ENCODE results near the gene TTI1.

TTI1 gene

GRCh38 chr20:38033330-38034107 lies at the start of gene TTI1, which contains the start of gene RPRD1B:
TTI1 (minus strand) TSS chr20:38033456; CDS start chr20:38013816, 19,640 bp downstream.
RPRD1B (plus strand) TSS chr20:38033746; CDS start chr20:38033948, 202 bp downstream.
- DNase-seq = peak; percentile 90

- DNase-seq = no peak
Measured at GRCh38 chr20:38082894-38083293, 49.6 kb upstream of the TTI1 start.

- DNase-seq = no peak
Measured at GRCh38 chr20:38081575-38081974, 48.3 kb upstream of the TTI1 start.

- DNase-seq = no peak
Measured at GRCh38 chr20:38079353-38079752, 46.1 kb upstream of the TTI1 start.

- no peak for DNase-seq
Measured at GRCh38 chr20:38078084-38078483, 44.8 kb upstream of the TTI1 start.

GRCh38 chr20:38076548-38076947 lies 43.3 kb upstream of the TTI1 start:
- no peak for DNase-seq

GRCh38 chr20:38075161-38075998 lies 42.1 kb upstream of the TTI1 start:
- no peak for DNase-seq

GRCh38 chr20:38073307-38074071 lies 40.2 kb upstream of the TTI1 start:
- DNase-seq = peak; percentile 94

- no peak for DNase-seq
Measured at GRCh38 chr20:38072898-38073297, 39.6 kb upstream of the TTI1 start.

- DNase-seq = no peak
Measured at GRCh38 chr20:38067717-38068365, 34.6 kb upstream of the TTI1 start.

GRCh38 chr20:38066969-38067716 lies 33.9 kb upstream of the TTI1 start:
- DNase-seq = no peak

GRCh38 chr20:38065764-38066375 lies 32.6 kb upstream of the TTI1 start:
- no peak for DNase-seq

- no peak for DNase-seq
Measured at GRCh38 chr20:38063911-38064530, 30.8 kb upstream of the TTI1 start.

- DNase-seq = no peak
Measured at GRCh38 chr20:38062890-38063289, 29.6 kb upstream of the TTI1 start.

- DNase-seq = no peak
Measured at GRCh38 chr20:38061109-38061508, 27.9 kb upstream of the TTI1 start.

- DNase-seq = peak; percentile 71
Measured at GRCh38 chr20:38060536-38060935, 27.3 kb upstream of the TTI1 start.

- no peak for DNase-seq
Measured at GRCh38 chr20:38059832-38060231, 26.6 kb upstream of the TTI1 start.

- peak; percentile 61 for DNase-seq
Measured at GRCh38 chr20:38057351-38057972, 24.2 kb upstream of the TTI1 start.

GRCh38 chr20:38055848-38056247 lies 22.6 kb upstream of the TTI1 start:
- no peak for DNase-seq

GRCh38 chr20:38055294-38055693 lies 22.0 kb upstream of the TTI1 start:
- DNase-seq = no peak
